Keratinocyte (primary cell): ENCODE measurements around the gene NCBP3. TPM values are rescaled to one million over a fixed set of nuclear protein-coding genes. Genes with fewer than 3 reads are reported as not detected.

ENCODE experiments used
- DNase-seq: peaks from one replicate; pipeline ENCODE4 v3.0.0-alpha.2; 2011; ENCODE audit warnings: low read depth, missing footprints, low spot score
- FAIRE-seq: peaks from 2 replicates; lab custom pipeline; 2011; peaks lifted over from hg19 to GRCh38; lab: Jason Lieb, UNC
- H2AFZ ChIP-seq: 2 replicates; pipeline ENCODE4 v1.6.0; 2012; ENCODE audit warnings: low read length, control low read depth, inconsistent platforms; ENCODE audit not compliant: control insufficient read depth
- H3K27ac ChIP-seq: 2 replicates; pipeline ENCODE4 v1.5.1; 2011; ENCODE audit warnings: low read length; ENCODE audit not compliant: control insufficient read depth, insufficient read depth
- H3K27me3 ChIP-seq: 3 replicates; pipeline ENCODE4 v1.6.0; 2011; ENCODE audit warnings: low read length; ENCODE audit not compliant: control insufficient read depth, insufficient read depth; ENCODE audit errors: extremely low read depth
- H3K36me3 ChIP-seq, 2 experiments: 2 replicates in 1 of 2; 3 replicates in 1 of 2; pipeline ENCODE4 v1.5.1; 2011; ENCODE audit warnings: low read length in 2 of 2, mild to moderate bottlenecking in 1 of 2; ENCODE audit not compliant: control insufficient read depth in 2 of 2, insufficient read depth in 2 of 2; ENCODE audit errors: extremely low read depth in 1 of 2
- H3K4me1 ChIP-seq: 3 replicates; pipeline ENCODE4 v1.5.1; 2011; ENCODE audit warnings: low read length; ENCODE audit not compliant: control insufficient read depth, insufficient read depth; ENCODE audit errors: extremely low read depth
- H3K4me2 ChIP-seq: 3 replicates; pipeline ENCODE4 v1.6.0; 2011; ENCODE audit warnings: low read depth, low read length; ENCODE audit not compliant: control insufficient read depth, insufficient read depth; ENCODE audit errors: extremely low read depth
- H3K4me3 ChIP-seq, 3 experiments: fragments of 200-600 bp in 1 of 3; sonication (generic) in 1 of 3; 2 replicates in 2 of 3; 3 replicates in 1 of 3; pipeline ENCODE4 v1.5.1; 2011 to 2016; ENCODE audit warnings: low read length in 3 of 3, mild to moderate bottlenecking in 3 of 3, control low read depth in 2 of 3, inconsistent platforms in 1 of 3, low read depth in 1 of 3, mixed read lengths in 1 of 3, mixed run types in 1 of 3, moderate library complexity in 1 of 3; ENCODE audit not compliant: control insufficient read depth in 2 of 3, insufficient read depth in 2 of 3; ENCODE audit errors: extremely low read depth in 1 of 3
- H3K79me2 ChIP-seq: 2 replicates; pipeline ENCODE4 v1.6.0; 2012; ENCODE audit warnings: low read length; ENCODE audit not compliant: control insufficient read depth, insufficient read depth
- H3K9ac ChIP-seq: 3 replicates; pipeline ENCODE4 v1.6.0; 2011; ENCODE audit warnings: low read length; ENCODE audit not compliant: control insufficient read depth, insufficient read depth; ENCODE audit errors: extremely low read depth
- H3K9me1 ChIP-seq: 3 replicates; pipeline ENCODE4 v1.6.0; 2011; ENCODE audit warnings: low read length; ENCODE audit not compliant: control insufficient read depth, insufficient read depth; ENCODE audit errors: extremely low read depth
- H3K9me3 ChIP-seq: 2 replicates; pipeline ENCODE4 v1.5.1; 2012; ENCODE audit warnings: low read depth, low read length; ENCODE audit not compliant: control insufficient read depth
- H4K20me1 ChIP-seq: 3 replicates; pipeline ENCODE4 v1.6.0; 2011; ENCODE audit warnings: low read length; ENCODE audit not compliant: control insufficient read depth, insufficient read depth; ENCODE audit errors: extremely low read depth
- EZH2 ChIP-seq: IDR thresholded peaks from one replicate; pipeline ENCODE4 v1.6.1; 2012; ENCODE audit warnings: inconsistent platforms, mild to moderate bottlenecking, low read length, moderate library complexity
- dilution Hi-C: fragments of 300-500 bp; cut with MboI; formaldehyde crosslinking; loops from one replicate; pipeline ENCODE4 v1.7.0; 2020; ENCODE audit warnings: low sequenced_read_pairs; ENCODE audit not compliant: extremely low pct_ligation_motif_present
- polyA plus RNA-seq, 5 experiments: library from polyadenylated mRNA; depleted of rRNA in 3 of 5; stranded (reverse) in 3 of 5; stranded (forward) in 1 of 5; unstranded in 1 of 5; fragments of >200 nt; gene quantifications; 1 replicate in 1 of 5; 2 replicates in 3 of 5; 3 replicates in 1 of 5; pipeline versions ENCODE4 v1.2.1 to v1.2.3, GENCODE V29; 2011 to 2012; ENCODE audit warnings: missing spikeins in 2 of 5, low read depth in 1 of 5, low replicate concordance in 1 of 5
- TF ChIP-seq, protein P1 (sequence below), 3 experiments: IDR thresholded peaks in 1 of 3; conservative IDR thresholded peaks in 1 of 3; optimal IDR thresholded peaks in 1 of 3; 2 replicates in 2 of 3; 3 replicates in 1 of 3; pipeline versions ENCODE3 to v1.5.1; 2011; ENCODE audit warnings: low read length in 3 of 3, mild to moderate bottlenecking in 3 of 3, moderate library complexity in 2 of 3, control low read depth in 1 of 3, inconsistent platforms in 1 of 3; ENCODE audit not compliant: insufficient read depth in 2 of 3; ENCODE audit errors: extremely low read depth in 1 of 3

NCBP3 gene
- polyA plus RNA-seq, 1 donor (not counting 4 experiments of a cell fraction or from before 2014, with no cell fraction given): 22.1 TPM

DNA sequence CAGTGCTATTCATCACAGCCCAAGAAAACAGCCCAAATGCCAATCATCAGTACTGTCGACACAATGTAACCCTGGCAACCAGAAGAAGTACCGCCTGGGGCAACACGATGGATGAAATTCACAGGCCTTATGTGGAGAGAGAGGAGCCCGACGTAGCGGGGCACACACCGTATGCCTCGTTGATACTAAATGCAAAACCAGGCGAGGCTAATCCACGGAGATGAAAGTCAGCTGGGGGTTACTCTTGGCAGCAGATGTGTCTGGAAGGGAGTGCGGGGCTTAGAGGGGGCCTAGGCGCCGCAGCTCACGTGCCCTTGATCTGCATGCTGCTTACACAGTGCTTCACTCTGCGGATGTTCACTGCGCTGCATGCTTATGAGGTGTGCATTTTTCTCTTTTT lies 74.9 kb downstream of the NCBP3 start:
- Histone ChIP-seq H3K4me1 (no peaks in the 10 kb centered on the region), H3K27ac (no peak overlapping the region), H2AFZ (no peak overlapping the region), H3K79me2 (no peaks in the 10 kb centered on the region), H3K27me3 (no peaks in the 10 kb centered on the region), H3K4me2 (no peak overlapping the region), H3K4me3 (no peak overlapping the region), H3K9me3 (no peaks in the 10 kb centered on the region), H3K36me3 (no peaks in the 10 kb centered on the region), H3K9ac (no peak overlapping the region), H4K20me1 (no peaks in the 10 kb centered on the region), H3K9me1 (no peaks in the 10 kb centered on the region)
- no peak for TF ChIP-seq EZH2
- TF ChIP-seq, protein P1, sequence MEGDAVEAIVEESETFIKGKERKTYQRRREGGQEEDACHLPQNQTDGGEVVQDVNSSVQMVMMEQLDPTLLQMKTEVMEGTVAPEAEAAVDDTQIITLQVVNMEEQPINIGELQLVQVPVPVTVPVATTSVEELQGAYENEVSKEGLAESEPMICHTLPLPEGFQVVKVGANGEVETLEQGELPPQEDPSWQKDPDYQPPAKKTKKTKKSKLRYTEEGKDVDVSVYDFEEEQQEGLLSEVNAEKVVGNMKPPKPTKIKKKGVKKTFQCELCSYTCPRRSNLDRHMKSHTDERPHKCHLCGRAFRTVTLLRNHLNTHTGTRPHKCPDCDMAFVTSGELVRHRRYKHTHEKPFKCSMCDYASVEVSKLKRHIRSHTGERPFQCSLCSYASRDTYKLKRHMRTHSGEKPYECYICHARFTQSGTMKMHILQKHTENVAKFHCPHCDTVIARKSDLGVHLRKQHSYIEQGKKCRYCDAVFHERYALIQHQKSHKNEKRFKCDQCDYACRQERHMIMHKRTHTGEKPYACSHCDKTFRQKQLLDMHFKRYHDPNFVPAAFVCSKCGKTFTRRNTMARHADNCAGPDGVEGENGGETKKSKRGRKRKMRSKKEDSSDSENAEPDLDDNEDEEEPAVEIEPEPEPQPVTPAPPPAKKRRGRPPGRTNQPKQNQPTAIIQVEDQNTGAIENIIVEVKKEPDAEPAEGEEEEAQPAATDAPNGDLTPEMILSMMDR (optimal IDR thresholded peaks at IDR 0.05 in 1 of 3, IDR thresholded peaks at IDR 0.05 in 1 of 3, conservative IDR thresholded peaks at IDR 0.05 in 1 of 3; ENCODE audit: extremely low read depth in 1 of 3, insufficient read depth in 2 of 3, low read length in 3 of 3): no peak
- no peak for DNase-seq
- FAIRE-seq: no peak
- dilution Hi-C loops: no loop called here

DNA sequence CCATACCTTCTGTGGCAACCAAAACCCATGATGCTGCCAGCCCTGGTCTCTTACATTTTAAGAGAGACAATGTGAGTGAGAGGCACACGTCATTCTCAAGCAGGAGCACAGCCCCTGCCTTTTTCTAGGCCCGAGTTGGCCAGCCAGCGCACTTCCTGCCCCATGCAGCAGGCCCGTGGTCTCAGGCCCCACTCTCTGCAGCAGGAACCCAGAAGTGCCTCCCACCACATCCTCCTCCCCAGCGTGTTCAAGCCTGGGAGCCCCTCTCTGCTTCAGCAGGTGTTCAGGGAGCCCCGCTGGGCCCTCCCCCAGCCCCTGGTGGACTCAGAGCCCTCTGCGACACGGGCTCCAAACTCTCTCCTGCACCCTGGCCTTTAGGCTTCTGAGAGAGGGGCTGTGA lies 75.6 kb downstream of the NCBP3 start:
- no peak for DNase-seq
- no peaks in the 10 kb centered on the region for H3K36me3 ChIP-seq
- no peak overlapping the region for H3K4me3 ChIP-seq
- no peaks in the 10 kb centered on the region for H3K9me3 ChIP-seq
- TF ChIP-seq, protein P1 (optimal IDR thresholded peaks at IDR 0.05 in 1 of 3, IDR thresholded peaks at IDR 0.05 in 1 of 3, conservative IDR thresholded peaks at IDR 0.05 in 1 of 3; ENCODE audit: extremely low read depth in 1 of 3, insufficient read depth in 2 of 3, low read length in 3 of 3): no peak
- TF ChIP-seq EZH2: no peak
- no peak overlapping the region for H3K9ac ChIP-seq
- no peak for FAIRE-seq
- no peaks in the 10 kb centered on the region for H4K20me1 ChIP-seq
- no peaks in the 10 kb centered on the region for H3K4me1 ChIP-seq
- no peak overlapping the region for H2AFZ ChIP-seq
- H3K79me2 ChIP-seq: no peaks in the 10 kb centered on the region
- no peaks in the 10 kb centered on the region for H3K27me3 ChIP-seq
- no peaks in the 10 kb centered on the region for H3K9me1 ChIP-seq
- no peak overlapping the region for H3K4me2 ChIP-seq
- dilution Hi-C loops: no loop called here
- no peak overlapping the region for H3K27ac ChIP-seq
